K562 (cell line): ENCODE results near the gene LTB4R2. TPM values are rescaled to one million over a fixed set of nuclear protein-coding genes. Genes with fewer than 3 reads are reported as not detected.

Source experiments
- ARID3B ChIP-seq: fragments of 250-450 bp; sonication (Bioruptor Pico); IDR thresholded peaks from 2 replicates; pipeline ENCODE4 v1.4.0; 2020; ENCODE audit warnings: borderline replicate concordance
- CBX8 ChIP-seq: fragments of 200-600 bp; sonication (generic); IDR thresholded peaks from 2 replicates; pipeline ENCODE4 v1.6.1; 2012; ENCODE audit warnings: borderline replicate concordance, mixed run types, low read depth, mild to moderate bottlenecking, moderate library complexity, mixed read lengths, low read length, control low read depth, inconsistent platforms; ENCODE audit not compliant: poor library complexity, severe bottlenecking; ENCODE audit errors: extremely low read depth
- CCAR2 ChIP-seq: fragments of 200-400 bp; formaldehyde crosslinking; IDR thresholded peaks from 2 replicates; pipeline ENCODE4 v1.6.1; 2017; ENCODE audit warnings: mild to moderate bottlenecking, low read depth, low read length
- CEBPG ChIP-seq, 3 experiments: fragments of 200-800 bp in 1 of 3; sonication (Bioruptor generic) in 1 of 3; sonication (generic) in 1 of 3; formaldehyde crosslinking in 1 of 3; IDR thresholded peaks in 2 of 3; conservative IDR thresholded peaks in 1 of 3; 2 replicates each; pipeline versions ENCODE4 v1.6.1 to v1.8.0; 2016 to 2022; ENCODE audit warnings: missing compliant biosample characterization in 2 of 3, missing genetic modification characterization in 2 of 3, mild to moderate bottlenecking in 1 of 3, missing genetic modification reagents in 1 of 3
- DEAF1 ChIP-seq: fragments of 450-650 bp; formaldehyde crosslinking; IDR thresholded peaks from 2 replicates; pipeline ENCODE4 v1.4.0; 2020; ENCODE audit warnings: mild to moderate bottlenecking, moderate library complexity
- ELF2 ChIP-seq: fragments of 250-450 bp; sonication (Bioruptor Pico); IDR thresholded peaks from 2 replicates; pipeline ENCODE4 v1.5.0; 2021; ENCODE audit warnings: mild to moderate bottlenecking
- FOXJ3 ChIP-seq: sonication (generic); formaldehyde crosslinking; IDR thresholded peaks from 2 replicates; pipeline ENCODE4 v1.4.0; 2020; ENCODE audit warnings: mild to moderate bottlenecking, missing genetic modification reagents
- JUNB ChIP-seq: fragments of 450-650 bp; formaldehyde crosslinking; conservative IDR thresholded peaks from 2 replicates; pipeline ENCODE4 v1.4.0; 2020; ENCODE audit warnings: mild to moderate bottlenecking
- KDM2B ChIP-seq: fragments of 250-450 bp; sonication (Bioruptor Pico); IDR thresholded peaks from 2 replicates; pipeline ENCODE4 v1.8.0; 2021; ENCODE audit warnings: mild to moderate bottlenecking, moderate library complexity
- MYBL2 ChIP-seq, 2 experiments: fragments of 450-650 bp in 1 of 2; sonication (generic) in 1 of 2; formaldehyde crosslinking in 1 of 2; IDR thresholded peaks; 2 replicates each; pipeline versions ENCODE4 v1.6.1 to v1.8.1; 2017 to 2022; ENCODE audit warnings: borderline replicate concordance in 1 of 2, inconsistent platforms in 1 of 2, low read depth in 1 of 2, mild to moderate bottlenecking in 1 of 2, missing genetic modification reagents in 1 of 2, moderate library complexity in 1 of 2
- MYC ChIP-seq, 2 experiments: fragments of 250-450 bp in 1 of 2; sonication (Bioruptor Pico) in 1 of 2; IDR thresholded peaks; 2 replicates each; pipeline versions ENCODE4 v1.5.1 to v1.6.1; 2012 to 2021; ENCODE audit warnings: low read depth in 2 of 2, borderline replicate concordance in 1 of 2, improper control_type of control experiment in 1 of 2, low read length in 1 of 2, mild to moderate bottlenecking in 1 of 2, moderate library complexity in 1 of 2
- SAFB ChIP-seq: fragments of 200-400 bp; formaldehyde crosslinking; IDR thresholded peaks from 2 replicates; pipeline ENCODE4 v1.6.1; 2017; ENCODE audit warnings: low read depth, low read length, borderline replicate concordance
- SRF ChIP-seq, 2 experiments: fragments of 250-450, 450-650 bp in 1 of 2; sonication (Bioruptor Pico) in 1 of 2; sonication (generic) in 1 of 2; formaldehyde crosslinking; IDR thresholded peaks; 2 replicates each; pipeline versions ENCODE4 v1.5.0 to v1.5.1; 2020 to 2022; ENCODE audit warnings: mild to moderate bottlenecking in 1 of 2, missing genetic modification reagents in 1 of 2
- VEZF1 ChIP-seq: fragments of 200-800 bp; sonication (Bioruptor generic); IDR thresholded peaks from 2 replicates; pipeline ENCODE4 v1.6.1; 2017; ENCODE audit warnings: missing genetic modification characterization, missing compliant biosample characterization
- XRCC5 ChIP-seq: fragments of 200-400 bp; formaldehyde crosslinking; IDR thresholded peaks from 2 replicates; pipeline ENCODE4 v1.6.1; 2017; ENCODE audit warnings: low read depth, mild to moderate bottlenecking, low read length
- ZNF699 ChIP-seq: fragments of 250-450 bp; sonication (Bioruptor Pico); IDR thresholded peaks from 2 replicates; pipeline ENCODE4 v1.8.0; 2021; ENCODE audit warnings: mild to moderate bottlenecking, moderate library complexity; ENCODE audit not compliant: insufficient replicate concordance
- polyA plus RNA-seq, 8 experiments: library from polyadenylated mRNA; depleted of rRNA in 4 of 8; stranded (reverse) in 5 of 8; unstranded in 3 of 8; fragments of >200 nt; fragmentation: Nextera tagmentation in 2 of 8; fragmentation: Illumina TruSeq in 1 of 8; extraction: Ambion mirVana in 2 of 8; extraction: Trizol in 1 of 8; gene quantifications; 2 replicates each; pipeline versions ENCODE4 v1.2.1 to v1.2.3, GENCODE V29; 2011 to 2014; ENCODE audit warnings: inconsistent platforms in 1 of 8, missing spikeins in 1 of 8
- total RNA-seq, 7 experiments: library from RNA; depleted of rRNA in 6 of 7; stranded (reverse); fragments of >200 nt in 6 of 7; fragmentation: Illumina TruSeq in 2 of 7; extraction: Trizol in 2 of 7; gene quantifications; 2 replicates each; pipeline versions ENCODE4 v1.2.1 to v1.2.3, GENCODE V29; 2011 to 2021; ENCODE audit warnings: low replicate concordance in 1 of 7
- TF ChIP-seq, protein P1 (sequence below): IDR thresholded peaks from 3 replicates; pipeline ENCODE4 v1.6.1; 2011; ENCODE audit warnings: borderline replicate concordance, mild to moderate bottlenecking; ENCODE audit not compliant: insufficient read length, insufficient read depth
- TF ChIP-seq, protein P2 (sequence below): fragments of 450-650 bp; formaldehyde crosslinking; IDR thresholded peaks from 2 replicates; pipeline ENCODE4 v1.4.0; 2022; ENCODE audit warnings: missing genetic modification characterization

The LTB4R2 gene
- total and polyA plus RNA-seq, 9 of the 15 experiments (the other 6 are each of a cell fraction or from before 2014, with no cell fraction given), result 0.03 to 11.6 (median 2.8) TPM; not detected in 1

GRCh38 chr14:24274101-24274543, 35.8 kb upstream of the LTB4R2 start (continued):
- TF ChIP-seq, protein P1, sequence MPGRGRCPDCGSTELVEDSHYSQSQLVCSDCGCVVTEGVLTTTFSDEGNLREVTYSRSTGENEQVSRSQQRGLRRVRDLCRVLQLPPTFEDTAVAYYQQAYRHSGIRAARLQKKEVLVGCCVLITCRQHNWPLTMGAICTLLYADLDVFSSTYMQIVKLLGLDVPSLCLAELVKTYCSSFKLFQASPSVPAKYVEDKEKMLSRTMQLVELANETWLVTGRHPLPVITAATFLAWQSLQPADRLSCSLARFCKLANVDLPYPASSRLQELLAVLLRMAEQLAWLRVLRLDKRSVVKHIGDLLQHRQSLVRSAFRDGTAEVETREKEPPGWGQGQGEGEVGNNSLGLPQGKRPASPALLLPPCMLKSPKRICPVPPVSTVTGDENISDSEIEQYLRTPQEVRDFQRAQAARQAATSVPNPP, result no peak
- TF ChIP-seq JUNB, result no peak
- TF ChIP-seq DEAF1 (CRISPR knock-in tag), result no peak
- TF ChIP-seq MYC (IDR thresholded peaks at IDR 0.05; ENCODE audit: low read depth, low read length), result no peak
- no peak for TF ChIP-seq MYC (CRISPR knock-in tag; IDR thresholded peaks at IDR 0.05; ENCODE audit: borderline replicate concordance, low read depth)
- no peak for TF ChIP-seq SRF (CRISPR knock-in tag; IDR thresholded peaks at IDR 0.05)
- TF ChIP-seq CBX8, result no peak
- TF ChIP-seq VEZF1 (CRISPR knock-in tag), result no peak
- no peak for TF ChIP-seq CEBPG (CRISPR knock-in tag; IDR thresholded peaks at IDR 0.05)
- TF ChIP-seq CEBPG (tag; conservative IDR thresholded peaks at IDR 0.05 in 1 of 2, IDR thresholded peaks at IDR 0.05 in 1 of 2), result no peak
- TF ChIP-seq FOXJ3, result no peak
- TF ChIP-seq ELF2 (CRISPR knock-in tag), result no peak
- TF ChIP-seq MYBL2 (IDR thresholded peaks at IDR 0.05; ENCODE audit: low read depth), result no peak
- TF ChIP-seq MYBL2 (CRISPR knock-in tag; IDR thresholded peaks at IDR 0.05; ENCODE audit: borderline replicate concordance), result no peak
- no peak for TF ChIP-seq KDM2B (CRISPR knock-in tag)
- TF ChIP-seq, protein P2, sequence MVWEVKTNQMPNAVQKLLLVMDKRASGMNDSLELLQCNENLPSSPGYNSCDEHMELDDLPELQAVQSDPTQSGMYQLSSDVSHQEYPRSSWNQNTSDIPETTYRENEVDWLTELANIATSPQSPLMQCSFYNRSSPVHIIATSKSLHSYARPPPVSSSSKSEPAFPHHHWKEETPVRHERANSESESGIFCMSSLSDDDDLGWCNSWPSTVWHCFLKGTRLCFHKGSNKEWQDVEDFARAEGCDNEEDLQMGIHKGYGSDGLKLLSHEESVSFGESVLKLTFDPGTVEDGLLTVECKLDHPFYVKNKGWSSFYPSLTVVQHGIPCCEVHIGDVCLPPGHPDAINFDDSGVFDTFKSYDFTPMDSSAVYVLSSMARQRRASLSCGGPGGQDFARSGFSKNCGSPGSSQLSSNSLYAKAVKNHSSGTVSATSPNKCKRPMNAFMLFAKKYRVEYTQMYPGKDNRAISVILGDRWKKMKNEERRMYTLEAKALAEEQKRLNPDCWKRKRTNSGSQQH (CRISPR knock-in tag), result no peak
- no peak for TF ChIP-seq ARID3B (CRISPR knock-in tag)
- TF ChIP-seq SAFB, result no peak
- no peak for TF ChIP-seq ZNF699 (CRISPR knock-in tag)
- no peak for TF ChIP-seq CCAR2
- TF ChIP-seq XRCC5, result no peak
